GM04503 (cell line): ENCODE measurements around the gene LRCOL1.

Experiments
- DNase-seq: peaks from one replicate; pipeline ENCODE4 v3.0.0-alpha.2; 2012; ENCODE audit warnings: low read depth

LRCOL1 gene

GRCh38 chr12:132562489-132563021 is 47.8 kb downstream of the LRCOL1 start:
- DNase-seq = no peak

GRCh38 chr12:132561427-132562156 is 48.8 kb downstream of the LRCOL1 start:
- no peak for DNase-seq

- DNase-seq = no peak
Measured at GRCh38 chr12:132560614-132561426, 49.6 kb downstream of the LRCOL1 start.

DNA sequence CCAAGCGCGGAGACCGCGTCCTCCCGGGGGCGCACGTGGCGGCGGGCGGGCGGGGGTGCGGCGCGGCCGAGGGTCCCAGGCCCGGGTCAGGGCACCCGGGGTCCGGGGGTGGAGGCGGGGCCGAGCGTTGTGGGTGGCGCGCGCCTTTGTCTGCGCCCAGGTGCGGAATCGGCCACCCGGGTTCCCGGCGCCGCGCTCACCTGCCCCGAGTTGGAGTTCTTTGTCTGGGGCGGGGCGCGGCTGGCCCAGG is 50.1 kb downstream of the LRCOL1 start:
- DNase-seq = no peak

DNA sequence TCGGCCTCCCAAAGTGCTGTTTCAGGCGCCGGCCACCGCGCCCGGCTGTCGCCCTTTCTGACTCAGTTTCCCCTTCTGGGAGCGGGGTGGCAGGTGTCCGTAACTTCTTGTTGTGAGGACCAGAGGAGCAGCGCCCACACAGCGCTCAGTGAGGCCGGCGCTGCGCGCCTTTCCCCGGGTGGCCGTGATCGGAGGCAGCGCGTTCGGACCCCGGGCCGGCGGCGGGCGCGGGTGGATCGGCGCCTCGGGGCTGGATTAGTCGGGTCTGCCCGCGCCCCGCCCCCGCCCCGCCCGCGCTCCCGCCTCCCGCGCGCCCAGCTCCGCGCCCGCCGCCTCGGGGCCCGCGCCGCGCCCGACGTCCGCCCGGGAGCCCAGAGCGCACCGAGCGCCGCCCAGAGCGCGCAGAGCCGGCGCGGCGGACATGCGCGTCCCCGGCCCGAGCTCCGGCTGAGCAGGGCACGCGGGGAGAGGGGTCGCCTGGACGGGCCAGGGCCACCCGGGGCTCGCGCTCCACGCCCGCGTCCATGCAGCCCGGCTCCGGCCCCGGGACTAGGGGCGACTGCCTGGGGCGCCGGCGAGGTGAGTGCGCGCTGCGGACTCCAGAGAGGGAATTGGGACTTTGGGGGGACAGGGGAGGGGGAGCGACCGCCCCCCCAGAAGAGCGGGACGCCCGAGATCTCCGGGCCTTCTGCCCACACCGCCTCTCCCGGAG is 50.6 kb downstream of the LRCOL1 start:
- DNase-seq = no peak

GRCh38 chr12:132558861-132559623 is 51.3 kb downstream of the LRCOL1 start:
- no peak for DNase-seq

DNA sequence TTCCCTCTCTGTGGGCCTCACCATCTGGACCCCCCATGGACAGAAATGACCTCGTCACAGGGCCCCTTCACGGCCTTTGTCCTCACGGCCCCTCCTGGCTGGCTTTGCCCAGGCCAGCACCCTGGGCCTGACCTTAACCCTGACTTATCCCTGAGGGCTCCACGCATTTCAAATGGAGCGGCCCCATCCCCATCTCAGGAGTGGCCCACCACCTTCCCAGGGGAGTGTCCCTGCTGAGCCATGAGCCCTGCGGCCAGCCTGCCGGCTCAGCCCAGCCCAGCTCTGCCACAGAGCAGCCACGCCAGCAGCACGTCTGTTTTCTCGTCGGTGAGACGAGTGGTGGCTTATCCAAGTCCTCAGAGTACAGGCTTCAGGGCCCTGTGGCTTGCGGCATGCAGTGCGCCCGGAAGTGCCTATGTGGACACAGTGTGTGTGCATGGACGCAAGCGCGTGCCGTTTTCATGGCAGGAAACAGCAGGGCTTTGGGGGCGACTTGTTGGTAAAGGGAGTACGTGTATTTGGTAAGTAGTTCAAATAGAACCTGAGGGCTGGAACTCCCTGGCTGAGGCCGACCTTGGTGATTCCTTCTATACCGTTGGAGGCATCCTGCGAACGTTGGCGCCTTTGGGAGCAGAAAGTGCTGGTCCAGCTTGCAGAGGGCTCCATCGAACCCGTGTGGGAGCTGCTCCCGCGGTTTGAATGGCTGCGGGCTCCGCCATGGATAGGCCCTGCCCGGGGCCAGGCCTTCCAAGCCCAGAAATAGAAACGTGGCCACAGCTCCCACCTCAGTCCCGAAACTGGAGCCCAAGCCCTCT is 52.1 kb downstream of the LRCOL1 start:
- no peak for DNase-seq

- no peak for DNase-seq
Measured at GRCh38 chr12:132557291-132558015, 52.9 kb downstream of the LRCOL1 start.

DNA sequence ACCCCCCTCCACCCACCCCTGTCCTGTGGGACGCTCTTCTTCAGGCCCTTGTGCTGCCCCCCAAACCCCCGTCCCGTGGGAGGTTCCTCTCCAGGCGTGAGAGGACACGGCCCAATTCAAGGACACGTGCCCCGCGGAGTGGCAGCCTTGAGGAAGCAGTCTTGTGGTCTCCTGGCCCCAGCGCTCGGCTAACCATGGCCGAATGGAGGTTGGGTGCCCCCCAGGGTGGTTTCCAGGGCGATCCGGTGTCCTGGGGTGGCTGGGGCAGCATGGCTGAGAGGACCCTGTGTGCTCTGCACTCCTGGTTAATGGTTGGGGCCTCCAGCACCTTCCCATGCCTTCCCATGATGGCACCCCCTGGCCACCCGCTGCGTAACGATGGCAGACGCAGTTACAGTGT is 53.6 kb downstream of the LRCOL1 start:
- DNase-seq = no peak

DNA sequence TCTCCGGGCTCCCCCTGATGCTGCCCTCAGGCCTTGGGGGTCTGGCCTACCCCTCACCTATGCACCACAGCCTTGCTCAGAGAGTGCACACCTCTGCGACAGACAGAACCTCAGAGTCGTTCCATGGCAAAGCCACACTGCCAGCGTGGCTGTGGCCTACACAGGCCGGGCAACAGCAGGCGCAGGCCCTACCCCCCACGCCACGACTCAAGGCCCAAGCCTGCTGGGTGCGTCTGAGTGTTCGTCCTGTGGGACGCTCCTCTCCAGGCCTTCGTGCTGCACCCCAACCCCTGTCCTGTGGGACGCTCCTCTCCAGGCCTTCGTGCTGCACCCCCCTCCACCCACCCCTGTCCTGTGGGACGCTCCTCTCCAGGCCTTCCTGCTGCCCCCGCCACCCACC is 54.2 kb downstream of the LRCOL1 start:
- DNase-seq = no peak

DNA sequence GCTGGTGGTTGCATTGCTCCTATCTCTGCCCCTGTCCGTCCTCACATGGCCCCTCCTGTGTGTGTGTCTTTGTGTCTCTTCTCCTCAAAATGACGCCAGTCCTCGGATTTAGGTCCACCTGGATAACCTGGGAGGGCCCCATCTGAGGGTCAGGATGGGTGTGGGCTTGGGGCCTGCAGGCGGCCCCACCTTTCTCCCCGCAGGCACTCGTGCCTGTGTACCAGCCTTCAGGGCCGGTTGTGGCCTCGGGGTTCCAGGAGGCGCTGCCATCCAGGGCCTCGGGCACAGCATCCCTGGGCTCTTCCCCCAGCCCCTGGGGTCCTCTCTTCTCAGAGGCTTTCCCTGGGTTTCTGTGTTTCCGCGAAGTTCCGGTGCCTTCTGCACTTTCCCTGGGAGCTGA is 54.7 kb downstream of the LRCOL1 start:
- DNase-seq = no peak

DNA sequence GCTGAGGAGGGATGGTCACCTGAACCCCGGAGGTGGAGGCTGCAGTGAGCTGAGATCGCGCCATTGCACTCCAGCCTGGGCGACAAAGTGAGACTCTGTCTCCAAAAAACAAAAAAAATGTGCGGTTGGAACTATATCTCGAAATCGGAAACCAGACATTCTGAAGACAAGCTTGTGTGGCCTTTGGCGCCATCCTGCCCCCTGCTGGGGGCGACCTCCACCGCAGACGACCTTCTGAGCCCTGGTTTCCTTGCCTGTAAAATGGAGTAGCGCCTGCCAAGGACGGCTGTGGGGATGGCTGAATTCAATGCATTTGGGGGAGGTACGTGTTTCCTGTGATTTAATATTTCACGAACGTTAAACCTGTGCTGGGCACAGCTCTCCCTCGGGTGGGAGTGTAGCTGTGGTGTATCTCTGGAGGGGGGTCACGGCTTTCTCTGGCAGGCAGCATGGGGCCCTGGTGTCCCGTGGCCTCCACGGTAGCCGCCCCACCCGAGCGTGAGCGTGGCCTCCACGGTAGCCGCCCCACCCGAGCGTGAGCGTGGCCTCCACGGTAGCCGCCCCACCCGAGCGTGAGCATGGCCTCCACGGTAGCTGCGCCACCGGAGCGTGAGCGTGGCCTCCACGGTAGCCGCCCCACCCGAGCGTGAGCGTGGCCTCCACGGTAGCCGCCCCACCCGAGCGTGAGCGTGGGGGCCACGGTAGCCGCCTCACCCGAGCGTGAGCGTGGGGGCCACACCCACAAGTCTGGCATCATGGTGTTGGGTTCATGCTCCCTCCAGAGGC is 55.3 kb downstream of the LRCOL1 start:
- DNase-seq = no peak
